ENCODE results near the gene NEGR1.

Gene NEGR1

GRCh38 chr1:71780681-71781080 is 501.7 kb downstream of the NEGR1 start:
- no peak for DNase-seq (ENCODE audit: low spot score)

DNA sequence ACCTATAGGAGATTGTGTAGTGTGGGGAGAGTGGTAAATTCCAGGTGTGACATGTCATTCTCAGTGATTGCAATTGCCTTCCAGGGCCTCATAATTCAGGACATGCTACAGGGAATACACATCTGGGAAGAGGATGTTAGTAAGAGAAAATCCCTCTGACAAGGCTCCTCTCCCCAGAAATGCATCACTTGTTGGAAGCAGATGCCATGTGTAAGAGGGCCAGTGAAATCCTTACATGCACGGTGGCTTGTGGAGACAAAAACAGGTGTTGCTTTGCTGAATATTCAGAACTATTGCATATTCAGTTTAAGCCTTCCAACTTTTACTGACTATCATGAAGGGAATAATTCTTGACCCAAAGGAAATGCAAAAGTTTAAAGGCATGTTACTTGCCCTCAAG is 503.4 kb downstream of the NEGR1 start:
- no peak for DNase-seq (ENCODE audit: low spot score)

DNA sequence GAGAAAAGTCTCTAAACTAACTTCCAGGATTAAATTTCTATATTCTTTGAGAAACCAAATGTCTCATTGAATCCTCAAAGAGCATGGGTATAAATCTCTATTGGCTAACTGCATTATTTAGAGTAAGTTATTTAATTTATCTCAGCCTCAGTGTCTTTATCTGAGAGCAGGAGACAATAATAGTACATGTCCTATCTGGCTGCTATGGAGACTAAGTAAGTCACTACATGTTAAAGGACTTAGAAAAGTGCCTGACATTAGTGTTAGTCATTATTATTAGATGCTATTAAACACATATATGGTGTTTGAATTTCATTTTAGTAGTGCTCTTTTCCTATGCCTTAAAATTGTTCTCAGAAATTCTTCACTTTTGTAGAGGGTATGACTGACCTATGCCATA is 505.2 kb downstream of the NEGR1 start:
- DNase-seq (ENCODE audit: low spot score): no peak

GRCh38 chr1:71774705-71775104 is 507.6 kb downstream of the NEGR1 start:
- no peak for DNase-seq (ENCODE audit: low spot score)

GRCh38 chr1:71770121-71770520 is 512.2 kb downstream of the NEGR1 start:
- DNase-seq (ENCODE audit: low spot score): no peak

DNA sequence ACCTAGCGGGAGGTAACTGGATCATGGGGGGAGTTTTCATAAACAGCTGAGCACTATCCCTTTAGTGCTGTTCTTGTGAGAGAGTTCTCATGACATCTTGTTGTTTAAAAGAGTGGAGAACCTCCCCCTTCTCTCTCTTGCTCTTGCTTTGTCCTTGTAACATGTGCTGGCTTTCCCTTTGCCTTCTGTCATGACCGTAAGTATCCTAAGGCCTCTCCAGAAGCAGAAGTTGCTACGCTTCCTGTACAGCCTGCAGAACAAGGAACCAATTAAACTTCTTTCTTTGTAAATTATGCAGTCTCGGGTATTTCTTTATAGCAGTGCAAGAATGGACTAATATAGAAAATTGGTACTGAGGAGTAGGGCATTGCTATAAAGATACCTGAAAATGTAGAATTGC is 515.6 kb downstream of the NEGR1 start:
- no peak for DNase-seq (ENCODE audit: low spot score)

GRCh38 chr1:71762514-71763255 is 519.7 kb downstream of the NEGR1 start:
- no peak for DNase-seq (ENCODE audit: low spot score)

DNA sequence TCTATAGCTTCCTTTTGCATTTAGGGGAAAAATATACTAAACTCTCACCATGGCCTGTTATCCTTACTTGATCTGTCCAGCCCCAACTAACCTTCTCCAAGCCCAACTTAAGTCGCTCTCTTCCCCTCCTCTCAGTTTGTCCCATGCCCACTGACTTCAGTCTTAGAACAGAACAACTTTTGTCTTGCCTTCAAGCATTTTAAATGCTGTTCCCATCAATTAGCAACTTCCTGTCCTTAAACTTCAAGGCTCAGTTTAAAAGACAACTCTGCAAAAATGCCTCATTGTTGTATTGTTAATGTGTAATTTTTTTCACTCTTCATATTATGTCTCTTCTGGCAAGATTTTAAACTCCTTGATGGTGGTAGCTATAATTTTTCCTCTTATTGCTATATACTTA is 526.9 kb downstream of the NEGR1 start:
- DNase-seq (ENCODE audit: low spot score): no peak

DNA sequence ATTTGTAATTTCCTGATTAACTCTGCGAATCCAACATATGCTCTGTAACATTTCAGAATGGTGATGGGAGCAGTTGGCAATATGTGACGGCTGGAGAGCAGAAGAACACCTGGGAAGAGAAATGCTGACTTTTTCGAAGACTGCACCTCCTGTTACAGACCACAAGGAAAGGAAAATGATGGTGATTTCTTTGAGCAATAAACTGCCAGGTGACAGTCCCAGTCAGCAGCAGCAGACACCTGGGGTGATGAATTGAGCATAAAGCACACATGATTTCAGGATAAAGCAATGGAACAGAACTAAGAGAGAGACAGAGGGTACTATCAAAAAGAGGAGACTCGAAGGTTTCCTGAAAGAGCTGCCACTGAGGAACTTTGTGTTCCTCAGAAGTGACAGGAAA is 528.6 kb downstream of the NEGR1 start:
- no peak for DNase-seq (ENCODE audit: low spot score)

DNA sequence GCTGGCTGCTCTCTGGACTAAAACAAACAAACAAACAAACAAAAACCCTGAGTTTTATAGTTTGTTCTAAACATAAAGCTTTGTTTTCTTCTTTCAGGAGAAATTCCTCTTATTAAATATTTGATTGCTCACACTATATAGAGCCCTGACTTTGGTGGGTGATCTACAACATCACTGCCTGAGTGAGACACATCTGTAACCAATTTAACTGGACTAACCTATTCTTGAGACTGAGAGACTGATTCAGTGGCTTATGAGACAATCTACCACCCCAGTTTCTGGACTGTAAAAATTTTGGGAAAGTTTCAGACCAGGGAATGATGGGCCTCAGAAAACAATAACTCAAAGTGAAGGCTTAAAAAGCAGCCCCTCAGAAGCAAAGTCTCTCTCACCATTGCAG is 537.0 kb downstream of the NEGR1 start:
- no peak for DNase-seq (ENCODE audit: low spot score)

GRCh38 chr1:71743862-71744261 is 538.5 kb downstream of the NEGR1 start:
- DNase-seq (ENCODE audit: low spot score): no peak

DNA sequence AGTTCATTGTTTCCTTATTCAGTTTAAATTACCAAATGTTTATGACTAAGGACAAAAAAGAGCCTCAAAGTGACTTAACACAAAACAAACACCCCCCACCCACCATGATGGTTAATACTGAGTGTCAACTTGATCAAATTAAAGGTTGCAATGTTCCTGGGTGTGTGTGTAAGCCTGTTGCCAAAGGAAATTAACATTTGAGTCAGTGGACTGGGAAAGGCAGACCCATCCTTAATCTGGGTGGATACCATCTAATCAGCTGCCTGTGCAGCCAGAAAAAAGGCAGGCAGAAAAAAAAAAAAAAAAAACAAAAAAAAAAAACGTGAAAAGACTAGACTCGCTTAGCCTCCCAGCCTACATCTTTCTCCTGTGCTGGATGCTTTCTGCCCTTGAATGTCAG is 543.4 kb downstream of the NEGR1 start:
- DNase-seq (ENCODE audit: low spot score): no peak

- DNase-seq (ENCODE audit: low spot score): no peak
Observed at GRCh38 chr1:71738256-71738655, 544.1 kb downstream of the NEGR1 start.

DNA sequence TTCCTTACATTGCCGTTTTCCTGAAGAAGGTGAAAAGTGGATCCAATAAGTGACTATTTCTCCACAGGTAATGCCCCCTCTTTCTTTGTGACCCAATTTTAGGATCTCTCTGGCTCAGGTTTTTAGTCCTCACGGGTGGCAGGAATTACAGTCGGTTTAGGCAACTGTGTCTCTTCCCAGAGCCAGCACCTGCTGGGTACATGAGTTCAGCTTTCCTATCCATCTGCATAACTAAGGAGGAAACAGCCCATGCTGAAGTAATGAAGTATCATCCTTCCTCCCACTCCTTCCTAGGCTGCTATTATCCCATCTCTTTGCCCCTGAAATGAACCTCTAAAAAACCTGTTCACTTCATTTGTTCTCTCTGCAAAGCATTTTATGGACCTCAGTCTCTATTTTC is 544.6 kb downstream of the NEGR1 start:
- DNase-seq (ENCODE audit: low spot score): no peak

GRCh38 chr1:71733121-71733520 is 549.2 kb downstream of the NEGR1 start:
- no peak for DNase-seq (ENCODE audit: low spot score)

DNA sequence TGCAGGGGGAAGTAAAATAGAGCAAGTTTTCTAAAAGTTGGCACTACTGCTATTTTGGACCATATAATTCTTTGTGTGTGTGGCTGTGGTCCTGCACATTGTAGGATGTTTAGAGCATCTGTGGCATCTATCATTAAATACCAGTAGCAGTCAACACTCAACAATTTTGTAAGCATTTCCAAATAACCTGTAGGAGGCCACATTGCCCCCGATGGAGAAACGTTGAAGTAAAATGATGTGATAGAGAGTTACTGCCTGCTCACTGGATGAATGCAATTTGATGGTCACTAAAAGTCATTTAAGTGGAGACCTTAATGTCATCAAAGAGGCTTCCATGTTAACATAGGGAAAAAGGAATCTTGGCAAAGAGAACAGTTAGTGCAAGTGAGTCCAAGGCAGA is 560.8 kb downstream of the NEGR1 start:
- DNase-seq (ENCODE audit: low spot score): no peak

DNA sequence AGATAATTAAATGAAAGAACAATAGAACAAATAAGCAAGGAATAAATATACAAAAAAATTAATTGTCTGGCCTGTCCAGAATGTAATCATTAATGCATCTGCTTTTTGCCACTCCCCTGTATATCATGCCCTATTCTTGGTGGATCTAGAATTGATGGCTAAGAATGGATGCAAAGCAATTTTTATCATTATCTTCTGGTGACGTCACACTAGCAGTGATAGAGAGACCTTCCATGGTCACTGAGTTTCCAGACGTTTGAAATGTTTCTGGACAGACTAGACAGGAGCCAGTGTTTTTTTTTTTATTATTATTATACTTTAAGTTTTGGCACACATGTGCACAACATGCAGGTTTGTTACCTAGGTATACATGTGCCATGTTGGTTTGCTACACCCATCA is 563.0 kb downstream of the NEGR1 start:
- DNase-seq (ENCODE audit: low spot score): no peak

- DNase-seq (ENCODE audit: low spot score): no peak
Observed at GRCh38 chr1:71717186-71717585, 565.2 kb downstream of the NEGR1 start.

DNA sequence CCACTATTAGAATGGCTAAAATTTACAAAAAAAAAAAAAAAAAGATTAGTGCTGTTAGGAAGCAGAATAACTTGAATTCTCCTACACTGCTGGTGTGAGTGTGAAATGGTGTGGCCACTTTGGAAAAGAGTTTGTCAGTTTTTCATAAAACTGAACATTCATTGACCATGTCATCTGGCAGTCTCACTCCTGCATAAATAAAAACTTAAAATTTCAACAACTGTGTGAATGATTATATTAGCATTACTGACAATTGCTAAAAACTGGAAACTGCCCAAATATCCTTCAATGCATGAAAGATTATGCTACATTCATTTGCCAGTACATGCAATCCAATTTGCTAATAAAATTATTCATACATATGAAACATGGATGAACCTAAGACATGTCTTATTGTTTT is 570.9 kb downstream of the NEGR1 start:
- DNase-seq (ENCODE audit: low spot score): no peak

- no peak for DNase-seq (ENCODE audit: low spot score)
Observed at GRCh38 chr1:71706029-71706671, 576.2 kb downstream of the NEGR1 start.

DNA sequence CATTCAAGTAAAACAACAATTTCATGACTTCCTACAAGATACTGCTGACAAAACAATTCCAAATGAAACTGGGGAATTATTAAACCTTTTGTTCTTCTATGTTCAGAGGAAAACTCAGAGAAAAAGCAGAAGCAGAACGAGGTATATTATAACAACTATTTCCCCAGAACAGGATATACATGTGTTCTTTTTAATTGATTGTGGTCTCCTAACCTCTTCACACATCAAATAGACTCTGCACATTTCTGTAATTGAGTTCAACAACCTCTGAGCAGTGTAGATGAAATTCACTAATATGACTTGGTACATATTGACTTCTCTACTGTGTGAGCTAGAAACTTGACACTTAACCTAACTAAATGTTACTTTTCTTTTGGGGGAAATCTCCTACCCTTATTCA is 584.2 kb downstream of the NEGR1 start:
- no peak for DNase-seq (ENCODE audit: low spot score)

- no peak for DNase-seq (ENCODE audit: low spot score)
Observed at GRCh38 chr1:71695821-71696220, 586.5 kb downstream of the NEGR1 start.

GRCh38 chr1:71695084-71695483 is 587.3 kb downstream of the NEGR1 start:
- DNase-seq (ENCODE audit: low spot score): no peak

GRCh38 chr1:71693581-71693980 is 588.8 kb downstream of the NEGR1 start:
- DNase-seq (ENCODE audit: low spot score): no peak
